PC-3 (cell line): ENCODE measurements around the gene ITGAE.
"Not testable (repeated sequence)": the region's sequence is repeated elsewhere in the genome, so short reads cannot be mapped to it uniquely, and the experiment has no call there.

ENCODE experiments used
- EZH2 ChIP-seq: fragments of 300-600 bp; sonication (generic); IDR thresholded peaks from one replicate; pipeline ENCODE4 v1.6.1; 2017; ENCODE audit warnings: antibody characterized with exemption, mild to moderate bottlenecking, low read length; ENCODE audit not compliant: unreplicated experiment
- EZH2phosphoT487 ChIP-seq: fragments of 300-600 bp; sonication (generic); IDR thresholded peaks from 2 replicates; pipeline ENCODE4 v1.6.1; 2018; ENCODE audit warnings: mild to moderate bottlenecking, antibody characterized with exemption, low read length, borderline replicate concordance
- TF ChIP-seq, protein P1 (sequence below): fragments of 300-600 bp; sonication (generic); conservative IDR thresholded peaks from 2 replicates; pipeline ENCODE4 v1.5.1; 2017; ENCODE audit warnings: antibody characterized with exemption, low read depth, mild to moderate bottlenecking, low read length

- TF ChIP-seq, protein P1, sequence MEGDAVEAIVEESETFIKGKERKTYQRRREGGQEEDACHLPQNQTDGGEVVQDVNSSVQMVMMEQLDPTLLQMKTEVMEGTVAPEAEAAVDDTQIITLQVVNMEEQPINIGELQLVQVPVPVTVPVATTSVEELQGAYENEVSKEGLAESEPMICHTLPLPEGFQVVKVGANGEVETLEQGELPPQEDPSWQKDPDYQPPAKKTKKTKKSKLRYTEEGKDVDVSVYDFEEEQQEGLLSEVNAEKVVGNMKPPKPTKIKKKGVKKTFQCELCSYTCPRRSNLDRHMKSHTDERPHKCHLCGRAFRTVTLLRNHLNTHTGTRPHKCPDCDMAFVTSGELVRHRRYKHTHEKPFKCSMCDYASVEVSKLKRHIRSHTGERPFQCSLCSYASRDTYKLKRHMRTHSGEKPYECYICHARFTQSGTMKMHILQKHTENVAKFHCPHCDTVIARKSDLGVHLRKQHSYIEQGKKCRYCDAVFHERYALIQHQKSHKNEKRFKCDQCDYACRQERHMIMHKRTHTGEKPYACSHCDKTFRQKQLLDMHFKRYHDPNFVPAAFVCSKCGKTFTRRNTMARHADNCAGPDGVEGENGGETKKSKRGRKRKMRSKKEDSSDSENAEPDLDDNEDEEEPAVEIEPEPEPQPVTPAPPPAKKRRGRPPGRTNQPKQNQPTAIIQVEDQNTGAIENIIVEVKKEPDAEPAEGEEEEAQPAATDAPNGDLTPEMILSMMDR: not testable (repeated sequence)
- TF ChIP-seq EZH2, EZH2phosphoT487: not testable (repeated sequence)
Measured at GRCh38 chr17:3728099-3728498, 72.9 kb downstream of the ITGAE start.
